Mononuclear cell (primary cell): Measurements from ENCODE around the gene SOCS1. TPM values are rescaled to one million over a fixed set of nuclear protein-coding genes. Genes with fewer than 3 reads are reported as not detected.

Experiments used
- H3K27me3 ChIP-seq: 2 replicates; pipeline ENCODE4 v1.6.0; 2011; ENCODE audit warnings: low read length, control low read depth; ENCODE audit not compliant: insufficient read depth
- H3K4me1 ChIP-seq: 2 replicates; pipeline ENCODE4 v1.5.1; 2011; ENCODE audit warnings: mild to moderate bottlenecking, low read length, control low read depth; ENCODE audit not compliant: insufficient read depth
- H3K4me3 ChIP-seq: 2 replicates; pipeline ENCODE4 v1.5.1; 2011; ENCODE audit warnings: mild to moderate bottlenecking, low read length, moderate library complexity
- H3K9me3 ChIP-seq: 2 replicates; pipeline ENCODE4 v1.5.1; 2011; ENCODE audit warnings: low read depth, mild to moderate bottlenecking, control low read depth, low read length
- total RNA-seq: library from RNA; depleted of rRNA; stranded (reverse); fragments of >200 nt; gene quantifications from one replicate; pipeline ENCODE4 v1.2.3, GENCODE V29; 2012

The SOCS1 gene
- total RNA-seq, 1 donor, result 41.2 TPM

GRCh38 chr16:11258553-11259492, 2.8 kb upstream of the SOCS1 start:
- no peak overlapping the region for H3K4me3 ChIP-seq
- no peaks in the 10 kb centered on the region for H3K9me3 ChIP-seq
- peaks cover 4% of the 10 kb centered on the region for H3K27me3 ChIP-seq
- H3K4me1 ChIP-seq, result peaks cover 50% of the 10 kb centered on the region

GRCh38 chr16:11257131-11257938, 1.3 kb upstream of the SOCS1 start:
- peaks cover 4% of the 10 kb centered on the region for H3K27me3 ChIP-seq
- H3K4me1 ChIP-seq, result peaks cover 61% of the 10 kb centered on the region
- peak overlapping the region; percentile 76 for H3K4me3 ChIP-seq
- H3K9me3 ChIP-seq, result no peaks in the 10 kb centered on the region

GRCh38 chr16:11256661-11257130, 692 bp upstream of the SOCS1 start:
- Histone ChIP-seq H3K9me3 (no peaks in the 10 kb centered on the region), H3K4me1 (peaks cover 67% of the 10 kb centered on the region), H3K27me3 (peaks cover 4% of the 10 kb centered on the region), H3K4me3 (peak overlapping the region; percentile 76)

GRCh38 chr16:11254913-11255736, 879 bp downstream of the SOCS1 start:
- Histone ChIP-seq H3K4me1 (peaks cover 71% of the 10 kb centered on the region), H3K4me3 (peak overlapping the region; percentile 76), H3K27me3 (peaks cover 4% of the 10 kb centered on the region), H3K9me3 (no peaks in the 10 kb centered on the region)

- peaks cover 70% of the 10 kb centered on the region for H3K4me1 ChIP-seq
- H3K4me3 ChIP-seq, result peak overlapping the region; percentile 76
- no peaks in the 10 kb centered on the region for H3K9me3 ChIP-seq
- H3K27me3 ChIP-seq, result peaks cover 4% of the 10 kb centered on the region
Observed at GRCh38 chr16:11253995-11254912, 1.8 kb downstream of the SOCS1 start.

GRCh38 chr16:11253009-11253994, 2.7 kb downstream of the SOCS1 start:
- Histone ChIP-seq H3K4me1 (peaks cover 61% of the 10 kb centered on the region), H3K27me3 (peaks cover 4% of the 10 kb centered on the region), H3K9me3 (no peaks in the 10 kb centered on the region), H3K4me3 (peak overlapping the region; percentile 76)

- peak overlapping the region; percentile 3 for H3K4me3 ChIP-seq
- no peaks in the 10 kb centered on the region for H3K9me3 ChIP-seq
- peaks cover 4% of the 10 kb centered on the region for H3K27me3 ChIP-seq
- peaks cover 53% of the 10 kb centered on the region for H3K4me1 ChIP-seq
Observed at GRCh38 chr16:11252482-11252931, 3.5 kb downstream of the SOCS1 start.

GRCh38 chr16:11251525-11252481, 4.2 kb downstream of the SOCS1 start:
- H3K4me1 ChIP-seq, result peaks cover 46% of the 10 kb centered on the region
- no peak overlapping the region for H3K4me3 ChIP-seq
- H3K27me3 ChIP-seq, result peaks cover 4% of the 10 kb centered on the region
- H3K9me3 ChIP-seq, result no peaks in the 10 kb centered on the region

GRCh38 chr16:11250786-11251524, 5.0 kb downstream of the SOCS1 start:
- H3K9me3 ChIP-seq, result no peaks in the 10 kb centered on the region
- peaks cover 42% of the 10 kb centered on the region for H3K4me1 ChIP-seq
- H3K27me3 ChIP-seq, result peaks cover 4% of the 10 kb centered on the region
- no peak overlapping the region for H3K4me3 ChIP-seq

GRCh38 chr16:11250091-11250785, 5.8 kb downstream of the SOCS1 start:
- H3K27me3 ChIP-seq, result peaks cover 4% of the 10 kb centered on the region

More at GRCh38 chr16:11250091-11250785, 5.8 kb downstream of the SOCS1 start:
- Histone ChIP-seq H3K4me1 (peaks cover 40% of the 10 kb centered on the region), H3K4me3 (no peak overlapping the region), H3K9me3 (no peaks in the 10 kb centered on the region)
